Measurements from ENCODE around the gene DNM3. TPM values are rescaled to one million over a fixed set of nuclear protein-coding genes. Genes with fewer than 3 reads are reported as not detected.

Gene DNM3
- total RNA-seq, 1 donor from 2014 or later, result 1.3 TPM

GRCh38 chr1:172135978-172136610 is 294.8 kb downstream of the DNM3 start:
- intact Hi-C loops (cut with micrococcal nuclease), result no loop called here

GRCh38 chr1:172136925-172137324 is 295.6 kb downstream of the DNM3 start:
- intact Hi-C loops (cut with micrococcal nuclease), result no loop called here

- intact Hi-C loops (cut with micrococcal nuclease), result no loop called here
Measured at GRCh38 chr1:172137703-172138454, 296.6 kb downstream of the DNM3 start.

- intact Hi-C loops (cut with micrococcal nuclease), result no loop called here
Measured at GRCh38 chr1:172138634-172139033, 297.3 kb downstream of the DNM3 start.

GRCh38 chr1:172139196-172139595 is 297.9 kb downstream of the DNM3 start:
- intact Hi-C loops (cut with micrococcal nuclease), result no loop called here

GRCh38 chr1:172140072-172140471 is 298.8 kb downstream of the DNM3 start:
- intact Hi-C loops (cut with micrococcal nuclease), result no loop called here

GRCh38 chr1:172140591-172140990 is 299.3 kb downstream of the DNM3 start:
- intact Hi-C loops (cut with micrococcal nuclease), result no loop called here

GRCh38 chr1:172141341-172141881 is 300.1 kb downstream of the DNM3 start:
- intact Hi-C loops (cut with micrococcal nuclease), result no loop called here

GRCh38 chr1:172142324-172142723 is 301.0 kb downstream of the DNM3 start:
- intact Hi-C loops (cut with micrococcal nuclease), result no loop called here

GRCh38 chr1:172143384-172144055 is 302.2 kb downstream of the DNM3 start:
- intact Hi-C loops (cut with micrococcal nuclease), result no loop called here

- intact Hi-C loops (cut with micrococcal nuclease), result no loop called here
Measured at GRCh38 chr1:172144445-172145061, 303.3 kb downstream of the DNM3 start.

GRCh38 chr1:172145231-172145651 is 303.9 kb downstream of the DNM3 start:
- intact Hi-C loops (cut with micrococcal nuclease), result no loop called here

GRCh38 chr1:172145656-172146055 is 304.4 kb downstream of the DNM3 start:
- intact Hi-C loops (cut with micrococcal nuclease), result no loop called here

GRCh38 chr1:172146141-172146850 is 305.0 kb downstream of the DNM3 start:
- intact Hi-C loops (cut with micrococcal nuclease), result no loop called here

- intact Hi-C loops (cut with micrococcal nuclease), result no loop called here
Measured at GRCh38 chr1:172147541-172147940, 306.2 kb downstream of the DNM3 start.

GRCh38 chr1:172148213-172148612 is 306.9 kb downstream of the DNM3 start:
- intact Hi-C loops (cut with micrococcal nuclease), result no loop called here

GRCh38 chr1:172148707-172149106 is 307.4 kb downstream of the DNM3 start:
- intact Hi-C loops (cut with micrococcal nuclease), result no loop called here

GRCh38 chr1:172149346-172149745 is 308.0 kb downstream of the DNM3 start:
- intact Hi-C loops (cut with micrococcal nuclease), result no loop called here

- intact Hi-C loops (cut with micrococcal nuclease), result loop anchor here (1.0 kb wide), 1 partner anchor 27 kb away; no protein-coding TSS in a partner anchor
Measured at GRCh38 chr1:172154551-172154950, 313.3 kb downstream of the DNM3 start.

- intact Hi-C loops (cut with micrococcal nuclease), result no loop called here
Measured at GRCh38 chr1:172155766-172156165, 314.5 kb downstream of the DNM3 start.

GRCh38 chr1:172162236-172162635 is 320.9 kb downstream of the DNM3 start:
- intact Hi-C loops (cut with micrococcal nuclease), result no loop called here

Measured in T-helper 2 cell treated with Interferon-gamma antibody and Interleukin-4, amounts not matched to agents 100 ng/mL and 5 ng/mL, for 36 hours (primary cell).